Parathyroid adenoma (tissue), 2 donors: ENCODE results near the gene MBNL2.

Experiments used
- H2AFZ ChIP-seq: fragments of 300-600 bp; sonication (generic); one replicate; pipeline ENCODE4 v1.7.0; 2017; ENCODE audit warnings: antibody characterized with exemption, mild to moderate bottlenecking
- H3K27ac ChIP-seq: fragments of 300-600 bp; sonication (generic); one replicate; pipeline ENCODE4 v1.7.0; 2017
- H3K27me3 ChIP-seq: fragments of 300-600 bp; sonication (generic); one replicate; pipeline ENCODE4 v1.7.0; 2017; ENCODE audit warnings: low read length; ENCODE audit not compliant: control insufficient read depth, insufficient read depth
- H3K36me3 ChIP-seq: fragments of 300-600 bp; sonication (generic); one replicate; pipeline ENCODE4 v1.7.0; 2017; ENCODE audit warnings: low read length; ENCODE audit not compliant: control insufficient read depth, insufficient read depth
- H3K4me1 ChIP-seq: fragments of 300-600 bp; sonication (generic); one replicate; pipeline ENCODE4 v1.7.0; 2017; ENCODE audit warnings: control low read depth
- H3K4me2 ChIP-seq: fragments of 300-600 bp; sonication (generic); one replicate; pipeline ENCODE4 v1.7.0; 2017; ENCODE audit warnings: low read length
- H3K4me3 ChIP-seq: fragments of 300-600 bp; sonication (generic); one replicate; pipeline ENCODE4 v1.7.0; 2017; ENCODE audit warnings: low read depth, low read length
- H3K79me2 ChIP-seq: fragments of 300-600 bp; sonication (generic); one replicate; pipeline ENCODE4 v1.7.0; 2017; ENCODE audit warnings: control low read depth
- H3K9ac ChIP-seq: fragments of 300-600 bp; sonication (generic); one replicate; pipeline ENCODE4 v1.7.0; 2017; ENCODE audit warnings: mild to moderate bottlenecking
- H3K9me3 ChIP-seq: fragments of 300-600 bp; sonication (generic); one replicate; pipeline ENCODE4 v1.7.0; 2017; ENCODE audit warnings: low read length; ENCODE audit not compliant: control insufficient read depth
- CTCF ChIP-seq: fragments of 300-600 bp; sonication (generic); IDR thresholded peaks from one replicate; pipeline ENCODE4 v1.7.0; 2017; ENCODE audit warnings: antibody characterized with exemption, mild to moderate bottlenecking
- donor health status: primary hyperparathyroidism.

Gene MBNL2

GRCh38 chr13:97223711-97224541, 1.8 kb downstream of the MBNL2 start:
- Histone ChIP-seq H3K4me3 (peak overlapping the region; percentile 84), H3K27me3 (no peaks in the 10 kb centered on the region), H2AFZ (peak overlapping the region; percentile 35), H3K4me1 (peaks cover 28% of the 10 kb centered on the region), H3K27ac (peak overlapping the region; percentile 82), H3K36me3 (no peaks in the 10 kb centered on the region), H3K4me2 (peak overlapping the region; percentile 89), H3K79me2 (peaks cover 21% of the 10 kb centered on the region), H3K9me3 (no peaks in the 10 kb centered on the region), H3K9ac (peak overlapping the region; percentile 14)
- no peak for TF ChIP-seq CTCF

GRCh38 chr13:97224544-97225300, 2.6 kb downstream of the MBNL2 start:
- TF ChIP-seq CTCF = no peak
- Histone ChIP-seq H3K9me3 (no peaks in the 10 kb centered on the region), H2AFZ (no peak overlapping the region), H3K79me2 (peaks cover 27% of the 10 kb centered on the region), H3K4me3 (peak overlapping the region; percentile 84), H3K4me2 (peak overlapping the region; percentile 89), H3K27ac (peak overlapping the region; percentile 82), H3K36me3 (no peaks in the 10 kb centered on the region), H3K9ac (no peak overlapping the region), H3K27me3 (no peaks in the 10 kb centered on the region), H3K4me1 (peaks cover 26% of the 10 kb centered on the region)

- Histone ChIP-seq H3K9me3 (no peaks in the 10 kb centered on the region), H3K4me2 (peak overlapping the region; percentile 89), H3K79me2 (peaks cover 34% of the 10 kb centered on the region), H2AFZ (no peak overlapping the region), H3K27ac (peak overlapping the region; percentile 82), H3K4me3 (peak overlapping the region; percentile 84), H3K36me3 (no peaks in the 10 kb centered on the region), H3K27me3 (no peaks in the 10 kb centered on the region), H3K4me1 (peaks cover 20% of the 10 kb centered on the region), H3K9ac (no peak overlapping the region)
- TF ChIP-seq CTCF = no peak
Measured at GRCh38 chr13:97225533-97225932, 3.4 kb downstream of the MBNL2 start.

GRCh38 chr13:97226013-97226412, 3.9 kb downstream of the MBNL2 start:
- H3K4me3 ChIP-seq = no peak overlapping the region

More at GRCh38 chr13:97226013-97226412, 3.9 kb downstream of the MBNL2 start:
- H3K4me1 ChIP-seq = peaks cover 20% of the 10 kb centered on the region
- peaks cover 35% of the 10 kb centered on the region for H3K79me2 ChIP-seq
- no peak overlapping the region for H2AFZ ChIP-seq
- TF ChIP-seq CTCF = no peak
- H3K9me3 ChIP-seq = no peaks in the 10 kb centered on the region
- no peaks in the 10 kb centered on the region for H3K36me3 ChIP-seq
- H3K27ac ChIP-seq = peak overlapping the region; percentile 82
- no peaks in the 10 kb centered on the region for H3K27me3 ChIP-seq
- H3K4me2 ChIP-seq = peak overlapping the region; percentile 89
- H3K9ac ChIP-seq = no peak overlapping the region
